SU-DHL-6 (cell line): ENCODE results near the gene AFAP1.

Experiments
- H2AFZ ChIP-seq: fragments of 200-600 bp; sonication (generic); 2 replicates; pipeline ENCODE4 v1.6.1; 2014; ENCODE audit warnings: low read depth, mild to moderate bottlenecking, moderate library complexity, mixed read lengths, antibody characterized with exemption, low read length; ENCODE audit not compliant: severe bottlenecking
- H3F3A ChIP-seq: fragments of 200-600 bp; shearing (Covaris generic); 2 replicates; pipeline ENCODE4 v1.6.0; 2016; ENCODE audit warnings: antibody characterized with exemption, mild to moderate bottlenecking; ENCODE audit not compliant: insufficient read depth
- H3K27ac ChIP-seq: fragments of 200-600 bp; sonication (generic); 2 replicates; pipeline ENCODE4 v1.5.1; 2016; ENCODE audit warnings: low read depth, mild to moderate bottlenecking, low read length, moderate library complexity, mixed read lengths
- H3K27me3 ChIP-seq: fragments of 200-600 bp; sonication (generic), shearing (Covaris generic); 2 replicates; pipeline ENCODE4 v1.6.0; 2014; ENCODE audit warnings: mild to moderate bottlenecking, low read length
- H3K36me3 ChIP-seq: fragments of 200-600 bp; sonication (generic); 2 replicates; pipeline ENCODE4 v1.6.1; 2014; ENCODE audit warnings: mild to moderate bottlenecking, low read length, mixed read lengths
- H3K4me2 ChIP-seq: fragments of 300-600, 200-600 bp; shearing (Covaris generic), sonication (generic); 2 replicates; pipeline ENCODE4 v1.6.0; 2014; ENCODE audit warnings: low read length, low read depth, mild to moderate bottlenecking; ENCODE audit not compliant: poor library complexity, severe bottlenecking
- H3K4me3 ChIP-seq: fragments of 200-600 bp; sonication (generic); 2 replicates; pipeline ENCODE4 v1.5.1; 2014; ENCODE audit warnings: antibody characterized with exemption, low read length, mild to moderate bottlenecking, mixed read lengths; ENCODE audit not compliant: insufficient read depth, poor library complexity, severe bottlenecking
- H3K79me2 ChIP-seq: fragments of 200-600 bp; sonication (generic); 2 replicates; pipeline ENCODE4 v1.6.1; 2014; ENCODE audit warnings: mild to moderate bottlenecking, low read length, moderate library complexity; ENCODE audit not compliant: insufficient read depth
- H3K9ac ChIP-seq: fragments of 200-600 bp; sonication (generic); 2 replicates; pipeline ENCODE4 v1.7.0; 2014; ENCODE audit warnings: mild to moderate bottlenecking, low read length
- H3K9me2 ChIP-seq: fragments of 200-600 bp; sonication (generic); replicated peaks from 2 replicates; pipeline ENCODE4 v1.6.1; 2014; ENCODE audit warnings: low read length; ENCODE audit not compliant: insufficient read depth
- H3K9me3 ChIP-seq: fragments of 200-600 bp; sonication (generic); 2 replicates; pipeline ENCODE4 v1.6.1; 2014; ENCODE audit warnings: low read length, mixed read lengths; ENCODE audit not compliant: insufficient read depth
- H4K20me1 ChIP-seq: fragments of 200-600 bp; sonication (generic); 2 replicates; pipeline ENCODE4 v1.6.1; 2014; ENCODE audit warnings: low read depth, mild to moderate bottlenecking, antibody characterized with exemption, low read length, moderate library complexity, mixed read lengths
- CTCF ChIP-seq: fragments of 200-600 bp; sonication (generic); IDR thresholded peaks from one replicate; pipeline ENCODE4 v1.5.1; 2017; ENCODE audit warnings: antibody characterized with exemption, mild to moderate bottlenecking, low read length, moderate library complexity; ENCODE audit not compliant: insufficient read depth, poor library complexity, severe bottlenecking
- EZH2phosphoT487 ChIP-seq: fragments of 200-600 bp; sonication (generic), shearing (Covaris generic); conservative IDR thresholded peaks from 2 replicates; pipeline ENCODE4 v1.6.1; 2018; ENCODE audit warnings: mild to moderate bottlenecking, antibody characterized with exemption, low read length, moderate library complexity, mixed read lengths

AFAP1 gene

GRCh38 chr4:7838136-7838782 is 101.4 kb downstream of the AFAP1 start:
- no peaks in the 10 kb centered on the region for H4K20me1 ChIP-seq
- H3K27me3 ChIP-seq = no peaks in the 10 kb centered on the region; the same call in 1 of the 2 replicates
- TF ChIP-seq CTCF = no peak
- H2AFZ ChIP-seq = no peak overlapping the region
- no peaks in the 10 kb centered on the region for H3K9me2 ChIP-seq
- H3K4me2 ChIP-seq = no peak overlapping the region
- no peaks in the 10 kb centered on the region for H3F3A ChIP-seq
- no peaks in the 10 kb centered on the region for H3K79me2 ChIP-seq
- no peaks in the 10 kb centered on the region for H3K36me3 ChIP-seq
- H3K27ac ChIP-seq = no peak overlapping the region
- no peak overlapping the region for H3K9ac ChIP-seq
- H3K9me3 ChIP-seq = no peaks in the 10 kb centered on the region
- no peak overlapping the region for H3K4me3 ChIP-seq

GRCh38 chr4:7837597-7838135 is 102.0 kb downstream of the AFAP1 start:
- Histone ChIP-seq H3K9ac (no peak overlapping the region), H3K9me2 (no peaks in the 10 kb centered on the region), H2AFZ (no peak overlapping the region), H4K20me1 (no peaks in the 10 kb centered on the region), H3K4me3 (no peak overlapping the region), H3K27me3 (no peaks in the 10 kb centered on the region; the same call in 1 of the 2 replicates), H3K79me2 (no peaks in the 10 kb centered on the region), H3K9me3 (no peaks in the 10 kb centered on the region), H3K4me2 (no peak overlapping the region), H3K36me3 (no peaks in the 10 kb centered on the region), H3K27ac (no peak overlapping the region), H3F3A (no peaks in the 10 kb centered on the region)
- TF ChIP-seq EZH2phosphoT487 = no peak
- no peak for TF ChIP-seq CTCF

GRCh38 chr4:7831858-7832730 is 107.6 kb downstream of the AFAP1 start:
- no peaks in the 10 kb centered on the region for H3K36me3 ChIP-seq

More at GRCh38 chr4:7831858-7832730, 107.6 kb downstream of the AFAP1 start:
- Histone ChIP-seq H2AFZ (no peak overlapping the region), H3K27me3 (no peaks in the 10 kb centered on the region), H3K9me3 (no peaks in the 10 kb centered on the region), H4K20me1 (no peaks in the 10 kb centered on the region), H3K9me2 (no peaks in the 10 kb centered on the region), H3K27ac (no peak overlapping the region), H3K4me2 (no peak overlapping the region), H3F3A (no peaks in the 10 kb centered on the region), H3K79me2 (no peaks in the 10 kb centered on the region), H3K4me3 (no peak overlapping the region), H3K9ac (no peak overlapping the region)
- TF ChIP-seq EZH2phosphoT487 (no peak), CTCF (no peak)
